Hepatocyte (in vitro differentiated cells): ENCODE data around the gene PLPPR1. TPM values are rescaled to one million over a fixed set of nuclear protein-coding genes. Genes with fewer than 3 reads are reported as not detected.

Experiments
- DNase-seq: peaks from one replicate; pipeline ENCODE4 v3.0.0-alpha.2; 2016; ENCODE audit warnings: low spot score
- H2AFZ ChIP-seq: fragments of 200-600 bp; sonication (generic); 2 replicates; pipeline ENCODE4 v1.6.0; 2016; ENCODE audit warnings: antibody characterized with exemption, mild to moderate bottlenecking
- H3K27ac ChIP-seq: fragments of 200-600 bp; sonication (generic); 2 replicates; pipeline ENCODE4 v1.5.1; 2016; ENCODE audit warnings: mild to moderate bottlenecking
- H3K27me3 ChIP-seq: fragments of 200-600 bp; sonication (generic); 2 replicates; pipeline ENCODE4 v1.6.1; 2016
- H3K36me3 ChIP-seq: fragments of 200-600 bp; sonication (generic); replicated peaks from 2 replicates; pipeline ENCODE4 v1.5.1; 2016; ENCODE audit warnings: low read depth; ENCODE audit not compliant: insufficient read depth
- H3K4me1 ChIP-seq: fragments of 200-600 bp; sonication (generic); 2 replicates; pipeline ENCODE4 v1.5.1; 2016; ENCODE audit warnings: mild to moderate bottlenecking, moderate library complexity; ENCODE audit not compliant: insufficient read depth
- H3K4me2 ChIP-seq: fragments of 200-600 bp; sonication (generic); 2 replicates; pipeline ENCODE4 v1.6.0; 2016
- H3K4me3 ChIP-seq: fragments of 200-600 bp; sonication (generic); 2 replicates; pipeline ENCODE4 v1.5.1; 2016; ENCODE audit warnings: mild to moderate bottlenecking
- H3K79me2 ChIP-seq: fragments of 200-600 bp; sonication (generic); 2 replicates; pipeline ENCODE4 v1.6.0; 2017; ENCODE audit warnings: mild to moderate bottlenecking
- H3K9me2 ChIP-seq: fragments of 200-600 bp; sonication (generic); replicated peaks from 2 replicates; pipeline ENCODE4 v1.6.0; 2017; ENCODE audit warnings: mild to moderate bottlenecking; ENCODE audit not compliant: insufficient read depth
- H3K9me3 ChIP-seq: fragments of 200-600 bp; sonication (generic); 2 replicates; pipeline ENCODE4 v1.5.1; 2016; ENCODE audit warnings: low read depth, mild to moderate bottlenecking
- H4K20me1 ChIP-seq: fragments of 200-600 bp; sonication (generic); 2 replicates; pipeline ENCODE4 v1.6.0; 2016; ENCODE audit warnings: mild to moderate bottlenecking; ENCODE audit not compliant: insufficient read depth, poor library complexity, severe bottlenecking
- EZH2 ChIP-seq: fragments of 200-600 bp; sonication (generic); IDR thresholded peaks from 2 replicates; pipeline ENCODE4 v1.6.1; 2016; ENCODE audit warnings: antibody characterized with exemption, mild to moderate bottlenecking, borderline replicate concordance
- EZH2phosphoT487 ChIP-seq: fragments of 200-600 bp; sonication (generic); IDR thresholded peaks from one replicate; pipeline ENCODE4 v1.6.1; 2018; ENCODE audit warnings: antibody characterized with exemption, mild to moderate bottlenecking, low read depth, moderate library complexity; ENCODE audit not compliant: unreplicated experiment, severe bottlenecking
- WGBS: methylation state at CpG from one replicate; pipeline ENCODE4 v1.1.6; 2016; ENCODE audit warnings: low lambda C conversion rate; ENCODE audit errors: missing lambda C conversion rate; 5-methylcytosine and 5-hydroxymethylcytosine counted together
- polyA plus RNA-seq: library from polyadenylated mRNA; unstranded; fragments of >200 nt; fragmentation: Nextera tagmentation; extraction: Ambion mirVana; gene quantifications from 2 replicates; pipeline ENCODE4 v1.2.1, GENCODE V29; 2016
- total RNA-seq: library from RNA; depleted of rRNA; stranded (reverse); fragments of >200 nt; gene quantifications from 2 replicates; pipeline ENCODE4 v1.2.3, GENCODE V29; 2014
- TF ChIP-seq, protein P1 (sequence below): fragments of 200-600 bp; sonication (generic); IDR thresholded peaks from 2 replicates; pipeline ENCODE4 v1.5.1; 2016; ENCODE audit warnings: antibody characterized with exemption, mild to moderate bottlenecking; ENCODE audit not compliant: poor library complexity

Gene PLPPR1
- total and polyA plus RNA-seq, 2 experiments from 2014 or later: 0.27 to 2.1 TPM

DNA sequence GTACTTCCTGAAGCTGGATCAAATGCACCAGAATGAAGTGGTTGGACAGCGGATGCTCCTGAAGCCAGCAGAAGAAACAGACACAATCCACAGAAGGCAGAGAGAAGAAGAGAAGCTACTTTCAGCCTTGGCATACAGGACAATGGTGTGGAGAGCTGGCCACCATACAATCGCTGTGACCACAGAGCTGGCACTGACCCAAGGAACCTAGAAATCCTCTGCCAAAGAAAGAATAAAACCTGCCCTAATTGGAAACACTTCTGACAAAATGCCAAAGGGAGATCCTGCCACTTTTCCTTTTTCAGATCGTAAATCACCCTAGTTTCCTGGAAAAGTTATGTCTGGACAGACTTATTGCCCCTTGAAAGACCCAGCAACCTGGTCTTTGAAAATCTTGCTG, 278.5 kb downstream of the PLPPR1 start:
- 81% methylated on average over 3 of the region's 3 CpGs for WGBS
- no peaks in the 10 kb centered on the region for H3K79me2 ChIP-seq
- H3K9me2 ChIP-seq: no peaks in the 10 kb centered on the region
- no peak overlapping the region for H2AFZ ChIP-seq
- H3K4me3 ChIP-seq: no peak overlapping the region
- H3K4me2 ChIP-seq: no peak overlapping the region
- DNase-seq: no peak
- H3K27ac ChIP-seq: no peak overlapping the region
- no peaks in the 10 kb centered on the region for H4K20me1 ChIP-seq
- TF ChIP-seq EZH2phosphoT487: no peak
- TF ChIP-seq, protein P1, sequence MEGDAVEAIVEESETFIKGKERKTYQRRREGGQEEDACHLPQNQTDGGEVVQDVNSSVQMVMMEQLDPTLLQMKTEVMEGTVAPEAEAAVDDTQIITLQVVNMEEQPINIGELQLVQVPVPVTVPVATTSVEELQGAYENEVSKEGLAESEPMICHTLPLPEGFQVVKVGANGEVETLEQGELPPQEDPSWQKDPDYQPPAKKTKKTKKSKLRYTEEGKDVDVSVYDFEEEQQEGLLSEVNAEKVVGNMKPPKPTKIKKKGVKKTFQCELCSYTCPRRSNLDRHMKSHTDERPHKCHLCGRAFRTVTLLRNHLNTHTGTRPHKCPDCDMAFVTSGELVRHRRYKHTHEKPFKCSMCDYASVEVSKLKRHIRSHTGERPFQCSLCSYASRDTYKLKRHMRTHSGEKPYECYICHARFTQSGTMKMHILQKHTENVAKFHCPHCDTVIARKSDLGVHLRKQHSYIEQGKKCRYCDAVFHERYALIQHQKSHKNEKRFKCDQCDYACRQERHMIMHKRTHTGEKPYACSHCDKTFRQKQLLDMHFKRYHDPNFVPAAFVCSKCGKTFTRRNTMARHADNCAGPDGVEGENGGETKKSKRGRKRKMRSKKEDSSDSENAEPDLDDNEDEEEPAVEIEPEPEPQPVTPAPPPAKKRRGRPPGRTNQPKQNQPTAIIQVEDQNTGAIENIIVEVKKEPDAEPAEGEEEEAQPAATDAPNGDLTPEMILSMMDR: no peak
- TF ChIP-seq EZH2: no peak
- H3K9me3 ChIP-seq: no peaks in the 10 kb centered on the region
- no peaks in the 10 kb centered on the region for H3K27me3 ChIP-seq
- peaks cover 13% of the 10 kb centered on the region for H3K4me1 ChIP-seq
- no peaks in the 10 kb centered on the region for H3K36me3 ChIP-seq

DNA sequence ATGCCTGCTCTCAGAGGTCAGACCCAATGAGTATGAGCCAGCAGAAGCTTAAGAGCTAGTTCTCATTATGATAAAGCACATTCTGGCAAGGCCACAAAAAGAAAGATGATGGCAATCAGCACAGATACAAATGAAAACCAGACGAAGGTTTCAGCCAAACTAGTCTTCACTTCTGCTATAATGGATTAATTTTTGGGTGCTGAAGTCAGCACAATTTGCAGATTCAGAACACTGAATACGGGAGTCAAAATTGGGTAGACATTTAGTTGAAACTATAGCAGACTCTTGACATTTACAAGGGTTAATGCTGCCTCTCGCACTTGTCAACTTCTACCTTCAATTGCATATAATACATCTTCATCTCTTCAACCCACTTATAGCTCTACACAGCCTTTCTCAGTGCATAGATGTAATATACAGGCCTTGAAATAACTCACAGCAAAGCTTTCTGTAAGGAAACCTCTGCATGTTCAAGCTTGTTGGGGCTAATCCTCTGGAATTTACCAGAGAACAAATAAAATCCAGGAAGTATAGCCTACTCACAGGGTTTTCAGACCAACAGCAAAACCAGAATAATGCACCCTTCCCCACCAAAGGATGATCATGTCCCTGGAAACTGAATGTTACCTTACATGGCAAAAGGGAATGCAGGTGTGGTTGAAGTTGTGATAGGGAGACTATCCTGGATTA, 279.1 kb downstream of the PLPPR1 start:
- Histone ChIP-seq H4K20me1 (no peaks in the 10 kb centered on the region), H3K4me2 (no peak overlapping the region), H3K9me3 (no peaks in the 10 kb centered on the region), H3K27me3 (no peaks in the 10 kb centered on the region), H3K9me2 (no peaks in the 10 kb centered on the region), H3K79me2 (no peaks in the 10 kb centered on the region), H3K36me3 (no peaks in the 10 kb centered on the region), H3K27ac (no peak overlapping the region), H3K4me3 (no peak overlapping the region), H2AFZ (no peak overlapping the region), H3K4me1 (peaks cover 13% of the 10 kb centered on the region)
- WGBS: 45% methylated on average over 3 of the region's 3 CpGs
- no peak for DNase-seq
- TF ChIP-seq EZH2 (no peak), EZH2phosphoT487 (no peak)
- TF ChIP-seq, protein P1: no peak

DNA sequence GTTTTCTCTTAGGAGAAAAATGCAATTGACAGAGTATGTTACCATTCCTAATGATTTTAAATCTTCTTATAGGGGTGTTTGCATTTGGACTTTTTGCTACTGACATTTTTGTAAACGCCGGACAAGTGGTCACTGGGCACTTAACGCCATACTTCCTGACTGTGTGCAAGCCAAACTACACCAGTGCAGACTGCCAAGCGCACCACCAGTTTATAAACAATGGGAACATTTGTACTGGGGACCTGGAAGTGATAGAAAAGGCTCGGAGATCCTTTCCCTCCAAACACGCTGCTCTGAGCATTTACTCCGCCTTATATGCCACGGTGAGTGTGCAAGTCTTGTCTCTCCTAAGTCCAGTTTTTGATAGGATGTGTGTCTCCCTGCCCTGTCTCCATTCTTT, 280.6 kb downstream of the PLPPR1 start:
- Histone ChIP-seq H4K20me1 (no peaks in the 10 kb centered on the region), H3K27me3 (no peaks in the 10 kb centered on the region), H3K27ac (no peak overlapping the region), H3K36me3 (no peaks in the 10 kb centered on the region), H3K79me2 (no peaks in the 10 kb centered on the region), H2AFZ (no peak overlapping the region), H3K4me2 (no peak overlapping the region), H3K4me1 (peaks cover 13% of the 10 kb centered on the region), H3K4me3 (no peak overlapping the region), H3K9me2 (no peaks in the 10 kb centered on the region), H3K9me3 (no peaks in the 10 kb centered on the region)
- TF ChIP-seq, protein P1: no peak
- TF ChIP-seq EZH2 (no peak), EZH2phosphoT487 (no peak)
- WGBS: 96% methylated on average over 8 of the region's 8 CpGs
- no peak for DNase-seq
